Stimulated activated CD8-positive, alpha-beta memory T cell treated with anti-CD3 and anti-CD28 coated beads, Interleukin-15, amount 100 ng/mL, for 24 hours (primary cell): ENCODE data around the gene PDXDC1.
"Not testable (repeated sequence)": the region's sequence is repeated elsewhere in the genome, so short reads cannot be mapped to it uniquely, and the experiment has no call there.

ENCODE experiments used
- DNase-seq: peaks from one replicate; pipeline ENCODE4 v3.0.0-alpha.2; 2020; ENCODE audit warnings: low read depth

PDXDC1 gene

DNA sequence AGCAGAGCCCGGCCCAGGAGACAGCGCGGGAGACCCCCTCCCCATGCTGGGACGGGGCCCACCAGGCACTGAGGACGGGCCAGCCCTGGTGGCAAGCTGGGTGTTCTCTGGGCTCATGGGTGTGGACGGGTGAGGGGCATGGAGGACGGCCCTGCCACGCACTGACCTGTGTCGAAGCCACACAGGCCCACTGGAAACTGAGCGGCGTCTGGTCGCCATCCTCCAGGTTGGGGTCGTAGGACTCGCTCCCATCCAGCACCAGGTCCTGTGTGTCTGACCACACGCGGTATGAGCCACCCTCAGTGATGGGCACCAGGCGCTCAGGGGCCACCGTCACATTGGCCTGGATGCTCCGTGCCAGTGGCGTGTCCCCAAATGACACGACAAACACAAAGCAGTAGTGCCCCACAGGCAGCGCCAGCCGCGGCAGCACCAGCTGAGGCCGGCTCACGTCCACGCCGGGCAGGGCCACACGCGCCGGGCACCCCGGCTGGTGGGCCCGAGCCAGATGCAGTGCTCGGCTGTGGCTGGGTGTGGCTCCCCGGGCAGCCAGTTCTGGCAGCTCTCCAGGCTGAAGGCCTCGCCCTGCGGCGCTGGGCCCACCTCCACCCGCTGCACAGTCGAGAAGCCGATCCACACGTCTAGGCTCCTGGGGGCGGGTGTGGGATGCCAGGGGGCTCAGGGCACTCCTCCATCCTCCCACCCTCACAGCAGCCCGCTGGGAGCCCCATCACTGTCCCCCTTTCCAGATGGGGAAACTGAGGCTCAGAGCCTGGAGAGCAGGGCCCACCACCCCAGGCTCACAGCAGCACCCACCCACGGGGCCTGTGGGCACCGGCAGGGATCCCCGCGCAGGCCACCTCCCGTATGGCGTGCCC, 160.9 kb downstream of the PDXDC1 start:
- not testable (repeated sequence) for DNase-seq

DNA sequence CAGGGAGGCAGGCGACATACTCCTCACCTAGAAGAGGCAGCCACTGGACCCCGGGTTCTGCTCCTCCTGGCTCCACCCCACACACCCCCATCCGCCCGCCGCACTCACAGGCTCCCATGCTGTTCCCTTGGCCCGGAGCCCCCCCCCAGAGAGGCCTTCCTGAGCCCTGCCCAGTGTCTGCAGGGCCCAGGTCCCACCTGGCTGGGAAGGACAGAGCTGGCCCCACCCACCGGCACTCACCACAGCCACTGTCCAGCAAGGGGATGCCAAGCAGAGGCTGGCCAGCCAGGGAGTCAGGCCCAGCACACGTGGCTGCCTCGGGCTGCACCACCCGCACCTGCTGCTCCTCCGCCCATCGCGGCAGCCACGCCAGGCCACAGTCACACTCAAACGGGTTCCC, 162.7 kb downstream of the PDXDC1 start:
- DNase-seq = not testable (repeated sequence)

DNA sequence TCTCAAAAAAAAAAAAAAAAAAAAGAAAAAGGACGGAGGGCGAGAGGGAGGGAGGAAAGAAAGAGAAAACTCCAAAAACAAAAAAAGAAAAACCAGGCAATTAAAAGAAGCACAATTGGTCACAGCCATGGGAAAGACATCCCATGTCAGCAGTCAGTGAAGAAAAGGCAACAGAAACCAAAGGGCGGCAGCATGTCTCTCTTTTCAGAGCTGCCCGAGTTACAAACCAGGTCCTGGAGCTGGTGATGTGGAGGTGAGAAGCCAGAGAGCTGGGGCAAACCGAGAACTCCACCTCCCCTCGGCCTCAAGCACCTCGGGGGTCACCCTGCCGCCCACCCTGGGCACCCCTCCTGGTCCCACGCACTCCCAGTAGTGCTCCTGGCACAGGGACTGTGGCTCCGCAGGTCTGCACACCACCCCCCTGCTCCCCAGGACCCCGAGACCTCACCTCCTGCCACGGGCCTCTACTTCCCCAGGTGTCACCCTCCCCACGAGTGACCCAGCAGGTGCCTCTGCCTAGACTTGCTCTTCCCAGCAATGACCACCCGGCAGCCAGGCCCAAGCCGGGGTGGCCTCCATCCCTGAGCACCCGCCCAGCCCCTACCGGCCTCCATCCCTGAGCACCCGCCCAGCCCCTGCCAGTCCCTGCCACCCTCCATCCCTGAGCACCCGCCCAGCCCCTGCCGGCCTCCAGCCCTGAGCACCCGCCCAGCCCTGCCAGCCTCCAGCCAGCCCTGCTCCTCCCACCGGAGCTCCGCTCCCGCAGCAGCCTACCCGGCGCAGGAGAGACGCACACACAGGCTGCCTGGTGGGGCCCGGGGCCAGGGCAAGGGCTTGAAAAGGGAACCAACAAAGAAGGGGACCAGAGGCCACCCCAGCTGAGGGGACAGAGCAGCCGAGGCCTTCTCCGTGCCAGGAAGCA, 165.9 kb downstream of the PDXDC1 start:
- not testable (repeated sequence) for DNase-seq

DNA sequence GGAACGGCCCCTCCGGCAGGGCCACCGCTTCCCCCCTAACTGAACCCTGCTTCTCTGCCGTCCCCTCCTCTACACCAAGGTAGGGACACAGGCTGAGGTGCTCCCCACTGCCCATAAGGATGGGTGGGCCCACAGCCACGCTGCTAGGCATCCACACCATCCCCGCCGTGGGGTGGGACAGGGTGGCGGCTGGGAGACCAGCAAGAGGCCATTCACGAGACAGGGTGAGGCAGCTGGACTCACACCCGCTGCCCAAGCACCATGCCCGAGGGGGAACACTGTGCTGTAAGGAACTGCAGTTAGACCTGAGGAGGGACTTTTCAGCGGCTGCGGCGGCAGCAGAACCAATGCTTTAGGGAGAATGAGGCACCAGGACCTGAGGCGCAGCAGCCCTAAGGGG, 166.8 kb downstream of the PDXDC1 start:
- no peak for DNase-seq

DNA sequence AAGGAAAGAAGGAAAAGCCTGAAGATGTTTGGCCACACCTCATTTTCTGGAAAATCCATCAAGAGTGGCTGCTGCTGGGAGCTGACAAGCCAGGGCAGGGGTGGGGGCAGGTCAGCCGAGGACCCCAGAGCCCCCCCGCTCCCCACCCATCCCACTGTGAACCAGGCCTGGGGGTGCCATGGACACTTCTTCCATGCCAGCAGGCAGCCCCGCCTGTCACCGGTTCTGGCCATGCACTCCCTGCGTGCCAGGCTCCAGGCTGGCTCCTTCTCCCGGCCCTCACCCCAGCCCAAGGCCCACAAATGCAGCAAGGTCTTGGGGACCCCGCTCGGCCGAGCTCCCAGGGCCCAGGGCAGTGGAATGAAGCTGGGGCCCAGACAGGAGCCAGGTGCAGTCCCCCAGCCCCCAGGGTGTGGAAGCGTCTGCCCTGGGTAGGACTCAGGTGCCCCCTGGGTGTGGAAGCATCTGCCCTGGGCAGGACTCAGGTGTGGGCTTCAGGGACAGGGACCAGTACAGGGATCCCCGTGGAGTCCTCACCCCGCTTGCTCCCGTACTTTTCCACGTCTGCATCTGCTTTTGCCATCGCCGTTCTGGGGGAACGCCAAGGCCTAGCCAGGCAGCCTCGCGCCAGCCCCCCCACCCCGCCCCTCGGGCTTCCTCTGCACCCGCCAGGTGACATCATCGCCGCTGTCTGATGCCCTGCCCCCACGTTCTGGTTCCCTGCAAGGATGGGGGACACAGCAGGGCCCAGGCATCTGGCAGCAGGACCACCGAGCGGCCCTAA, 167.5 kb downstream of the PDXDC1 start:
- DNase-seq = not testable (repeated sequence)

DNA sequence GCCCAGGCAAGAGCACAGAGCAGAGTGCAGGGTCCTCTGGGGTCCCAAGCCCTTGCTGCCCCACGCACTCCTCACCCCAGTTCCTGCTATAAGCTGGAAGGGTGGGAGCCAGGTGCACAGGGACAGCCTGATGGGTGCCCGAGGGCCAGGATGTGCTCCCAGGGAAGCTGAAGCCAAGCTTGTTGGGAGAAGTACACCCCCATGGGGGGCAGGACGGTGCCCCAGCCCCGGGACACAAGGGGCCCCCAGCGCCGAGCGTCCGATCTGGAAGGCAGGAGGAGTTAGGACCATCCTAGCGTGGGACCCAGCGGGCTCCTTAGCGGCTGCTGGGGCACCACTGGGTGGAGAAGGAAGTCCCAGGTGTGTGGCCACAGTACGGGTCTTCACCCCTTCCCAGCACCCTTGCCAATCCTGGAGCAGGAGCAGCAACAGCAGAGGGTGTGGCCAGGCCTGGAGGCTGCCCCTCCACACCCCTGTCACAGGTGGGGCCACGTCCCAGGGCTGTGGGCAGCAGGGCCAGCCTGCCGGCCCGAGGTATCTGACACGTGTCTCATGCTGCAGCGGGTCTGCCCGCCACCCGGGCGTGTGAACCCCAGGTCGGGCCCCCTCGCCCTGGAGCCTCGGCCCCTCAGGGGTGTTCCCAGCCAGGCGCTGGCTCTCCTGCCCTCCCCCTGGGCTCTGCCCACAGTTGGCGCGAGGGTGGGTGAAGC, 168.2 kb downstream of the PDXDC1 start:
- DNase-seq = not testable (repeated sequence)

DNA sequence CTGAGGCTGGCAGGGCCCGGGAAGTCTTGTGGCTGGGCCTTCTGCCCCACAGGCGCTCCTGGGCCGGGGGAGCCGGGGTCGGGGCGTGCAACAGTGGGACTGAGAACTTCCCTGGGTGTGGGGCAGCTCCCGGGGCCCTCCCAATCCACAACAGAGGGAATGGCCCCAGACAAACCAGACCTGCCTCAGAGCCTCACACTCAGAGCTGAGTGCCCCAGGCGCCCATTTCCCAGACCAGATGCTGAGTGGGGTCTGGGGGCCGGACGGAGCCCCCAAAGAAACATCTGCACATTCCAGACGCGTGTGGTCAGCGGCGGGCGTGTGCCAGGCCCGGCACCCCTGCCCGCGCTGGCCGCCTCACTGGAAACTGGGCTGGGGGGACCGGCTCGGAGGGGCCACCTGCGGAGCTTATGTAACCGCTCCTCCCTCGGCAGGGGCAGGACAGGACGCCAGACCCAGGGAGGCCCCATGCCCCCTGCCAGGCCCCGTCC, 168.8 kb downstream of the PDXDC1 start:
- not testable (repeated sequence) for DNase-seq

DNA sequence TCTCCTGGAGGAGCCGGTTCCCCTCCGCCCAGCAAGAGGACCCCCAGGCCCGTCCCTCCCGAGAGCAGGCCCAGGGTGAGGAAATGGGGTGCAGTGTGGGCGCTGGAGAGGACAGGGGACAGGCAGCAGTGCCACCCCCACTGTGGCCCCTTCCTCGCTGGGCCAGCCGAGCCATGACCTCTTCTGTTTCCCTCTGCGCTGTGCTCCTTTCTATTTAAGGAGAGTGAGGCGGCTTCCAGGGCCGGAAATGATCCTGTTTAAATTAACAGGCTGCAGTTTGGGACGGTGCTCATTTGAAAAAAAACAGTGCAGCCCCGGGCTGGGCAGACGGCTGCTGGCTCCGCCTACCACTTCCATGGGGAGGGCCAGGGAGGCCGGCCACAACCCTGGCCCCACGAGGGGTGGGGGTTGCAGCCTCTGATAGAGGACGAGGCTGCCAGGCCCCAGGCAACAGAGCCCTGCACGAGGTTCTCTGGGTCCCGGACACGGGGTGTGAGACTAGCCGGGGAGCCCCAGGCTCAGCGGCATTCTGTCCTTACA, 169.3 kb downstream of the PDXDC1 start:
- DNase-seq = not testable (repeated sequence)

DNA sequence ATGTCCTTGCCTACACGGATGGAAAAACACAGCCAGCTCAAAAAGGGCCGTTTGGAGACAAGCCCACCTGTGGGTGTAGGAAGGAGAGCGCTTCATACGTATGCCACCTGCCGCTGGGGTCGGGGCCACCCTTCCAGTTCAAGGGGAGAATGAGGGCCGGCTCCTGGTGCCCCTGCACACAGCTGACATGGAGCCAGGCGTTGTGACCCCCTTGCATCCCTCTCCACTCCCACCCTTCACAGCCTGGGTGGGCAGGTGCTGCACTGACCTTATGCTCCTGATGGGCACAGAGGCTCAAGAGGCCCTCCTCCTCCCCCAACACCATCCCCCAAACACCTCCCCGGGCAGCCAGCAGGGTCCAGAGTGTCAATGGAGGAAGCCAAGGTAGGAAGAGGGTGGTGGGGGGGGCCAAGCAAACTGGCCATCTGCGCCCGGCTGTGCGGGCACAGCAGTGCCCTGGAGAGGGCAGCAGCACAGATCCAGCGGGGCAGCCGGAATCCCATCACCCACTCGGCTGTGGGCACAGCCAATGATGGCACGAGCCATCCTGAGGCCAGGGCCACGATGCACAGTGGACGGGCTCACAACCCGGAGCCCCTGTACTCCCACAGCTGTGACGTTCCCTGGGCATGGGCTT, 170.1 kb downstream of the PDXDC1 start:
- DNase-seq = not testable (repeated sequence)

DNA sequence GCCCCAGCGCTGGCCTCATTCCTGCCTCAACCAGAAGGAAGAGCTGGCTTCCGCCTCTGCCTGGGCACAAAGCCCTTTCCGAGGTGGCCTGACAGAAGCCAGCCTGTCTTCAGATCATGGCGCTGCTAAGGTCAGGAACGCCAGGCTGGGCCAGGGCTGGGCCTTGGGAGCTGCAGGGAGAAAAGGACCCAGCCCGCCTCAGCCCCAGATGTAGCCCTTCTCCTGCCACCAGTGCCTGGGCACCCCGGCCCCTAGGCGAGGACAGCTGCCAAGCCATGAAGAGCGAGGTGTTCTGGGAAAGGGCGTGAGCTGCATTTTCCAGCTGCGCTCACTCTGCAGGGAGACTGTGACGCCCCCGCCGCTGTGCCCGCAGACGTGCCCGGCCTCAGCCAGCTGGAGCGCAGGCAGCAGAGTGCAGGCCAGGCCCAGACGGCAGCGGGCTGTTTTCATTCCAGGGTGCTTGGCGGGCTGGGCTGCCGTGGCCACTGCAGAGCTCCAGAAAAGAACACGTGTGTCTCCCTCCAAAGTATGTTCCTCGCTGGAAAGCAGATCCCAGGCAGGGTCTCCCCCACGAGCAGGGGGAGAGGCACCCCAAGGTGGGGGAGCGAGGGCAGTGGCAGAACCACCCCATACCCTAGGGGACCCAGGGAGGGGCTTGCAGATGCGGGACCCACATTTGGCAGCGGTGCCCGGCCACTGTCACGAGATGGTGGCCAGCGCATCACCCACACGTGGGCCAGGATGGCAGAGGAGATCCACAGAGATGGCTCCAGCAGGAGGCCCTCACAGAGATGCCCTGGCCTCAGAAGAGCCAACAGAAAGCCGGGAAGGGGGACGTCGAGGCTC, 170.8 kb downstream of the PDXDC1 start:
- not testable (repeated sequence) for DNase-seq

DNA sequence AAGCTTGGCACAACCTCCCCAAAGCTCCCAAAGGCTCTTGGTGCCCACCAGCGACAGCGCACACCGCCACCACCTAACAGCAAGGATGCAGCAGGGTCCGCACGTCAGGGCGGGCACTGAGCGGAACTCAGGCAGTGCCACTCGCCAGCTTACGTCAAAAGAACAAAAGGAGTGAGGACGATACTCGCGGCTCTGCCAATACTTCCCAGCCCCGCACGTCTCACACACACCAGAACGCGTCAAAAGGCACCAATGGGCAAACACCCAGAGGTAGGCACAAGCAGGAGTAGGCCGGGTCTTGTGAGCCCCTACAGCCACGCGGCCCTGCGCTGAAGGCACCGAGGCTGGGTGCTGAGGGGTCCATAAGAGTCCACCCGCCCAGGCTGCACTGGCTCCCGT, 171.4 kb downstream of the PDXDC1 start:
- DNase-seq = not testable (repeated sequence)

DNA sequence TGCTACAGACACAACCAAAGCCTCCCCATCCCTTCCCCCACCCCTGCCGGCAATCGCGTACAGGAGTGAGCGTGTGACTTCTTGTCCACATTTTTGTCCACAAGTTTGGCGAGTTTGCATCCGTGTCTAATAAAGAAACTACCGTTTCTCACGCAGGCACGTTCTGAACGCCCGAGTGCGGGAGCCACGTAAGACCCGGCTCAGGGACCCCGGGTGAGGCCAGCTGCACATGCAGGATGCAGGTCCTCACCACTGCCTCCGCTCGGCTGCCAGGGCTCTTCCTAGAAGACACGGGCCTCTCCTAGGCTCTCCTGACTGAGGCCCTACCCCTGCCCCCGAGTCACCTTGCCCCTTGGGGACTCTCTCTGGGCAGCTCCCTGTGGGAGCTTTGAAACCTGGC, 174.0 kb downstream of the PDXDC1 start:
- not testable (repeated sequence) for DNase-seq

DNA sequence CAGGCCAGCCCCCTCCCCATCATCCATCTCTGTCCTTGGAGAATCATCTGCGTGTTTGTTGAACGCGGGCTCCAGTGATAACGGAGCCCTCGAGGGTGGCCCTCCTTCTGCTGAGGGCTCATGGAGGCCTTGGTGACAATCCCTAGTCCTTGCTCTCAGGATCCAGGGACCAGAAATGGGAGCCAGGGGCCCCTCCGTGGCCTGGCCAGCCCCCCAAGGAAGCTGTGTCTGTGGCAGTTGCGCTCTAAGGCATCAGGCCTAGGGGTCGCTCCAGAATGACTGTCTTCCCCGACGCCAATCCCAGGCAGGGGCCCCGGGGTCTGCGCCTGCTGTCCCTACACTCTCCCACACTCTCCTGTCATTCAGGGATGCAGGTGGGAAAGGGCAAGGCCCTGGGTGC, 174.4 kb downstream of the PDXDC1 start:
- DNase-seq = not testable (repeated sequence)

DNA sequence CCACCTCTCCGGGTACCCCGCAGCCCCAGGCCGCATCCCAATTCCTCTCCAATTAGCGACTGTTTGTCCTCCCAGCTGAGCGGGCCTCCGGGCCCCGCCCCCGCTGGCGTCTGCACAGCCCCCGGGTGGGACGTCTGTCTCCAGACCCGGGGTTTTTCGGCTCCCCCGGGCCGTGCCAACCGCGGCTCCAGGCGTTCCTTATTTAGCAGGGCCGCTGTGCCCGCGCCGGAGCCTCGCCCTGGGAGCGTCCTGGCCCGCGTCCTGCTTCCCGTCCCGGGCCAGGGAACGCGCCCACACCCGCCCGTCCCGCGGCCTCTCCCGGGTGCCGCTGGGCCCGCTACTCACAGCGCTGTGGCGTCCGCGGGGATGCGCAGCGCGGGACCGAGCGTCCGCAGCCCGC, 179.2 kb downstream of the PDXDC1 start:
- DNase-seq = not testable (repeated sequence)

DNA sequence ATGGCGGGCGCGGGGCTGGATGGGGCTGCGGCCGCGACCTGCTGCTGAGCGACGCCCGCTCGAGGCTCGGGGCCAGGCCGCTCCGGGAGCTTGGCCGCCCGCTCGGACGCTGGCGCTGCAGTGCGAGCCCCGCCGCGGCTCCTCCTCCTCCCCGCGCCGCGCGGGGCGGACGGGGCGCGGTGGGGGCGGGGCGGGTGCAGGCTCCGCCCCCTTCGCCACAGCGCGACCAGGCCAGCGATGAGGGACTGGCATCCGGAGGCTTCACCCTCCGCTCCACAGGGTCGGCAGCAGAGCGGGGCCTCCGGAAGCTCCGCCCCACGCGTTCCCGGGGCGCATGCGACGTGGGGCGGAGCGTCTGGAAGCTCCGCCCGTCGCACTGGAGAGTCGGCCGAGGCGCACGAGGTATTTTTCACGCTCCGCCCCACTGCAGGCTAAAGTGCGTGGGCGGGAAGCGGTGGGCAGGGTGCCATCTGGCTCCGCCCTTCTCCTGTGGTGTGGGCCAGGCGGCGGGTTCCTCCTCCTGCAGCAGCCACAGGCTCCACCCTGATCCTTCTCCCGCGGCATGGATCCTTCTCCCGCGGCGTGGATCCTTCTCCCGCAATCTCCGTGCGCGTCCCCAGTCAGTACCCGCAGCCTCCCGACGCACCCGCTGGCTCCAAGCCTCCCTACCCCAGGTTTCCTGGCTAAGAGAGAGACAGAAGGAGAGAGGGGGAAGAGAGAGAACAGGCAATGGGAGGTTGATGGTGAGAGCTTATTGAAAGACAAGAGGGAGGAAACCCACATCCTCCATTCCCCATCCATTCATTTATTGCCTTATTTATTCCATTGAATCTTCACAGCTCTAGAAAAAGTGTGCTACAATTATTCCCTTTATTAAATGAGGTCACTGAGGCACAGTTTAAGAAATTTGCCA, 180.1 kb downstream of the PDXDC1 start:
- DNase-seq = peak; percentile 67

DNA sequence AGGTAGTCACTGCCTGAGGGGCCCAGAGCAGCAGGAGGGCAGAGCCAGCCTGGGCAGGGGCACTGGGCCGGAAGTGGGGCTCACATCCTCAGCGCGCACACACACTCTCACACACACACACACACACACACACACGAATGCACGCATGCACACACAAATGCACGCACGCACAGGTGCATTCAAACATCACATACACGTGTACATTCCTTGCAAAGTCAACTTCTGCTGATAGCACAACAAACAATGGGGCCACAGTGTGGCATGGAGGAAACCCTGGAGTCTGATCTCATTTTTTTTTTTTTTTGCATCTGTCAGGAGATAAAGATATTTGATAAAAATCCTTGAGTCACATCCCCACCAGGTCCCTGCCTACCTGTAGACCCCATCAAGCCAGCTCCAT, 182.8 kb downstream of the PDXDC1 start:
- not testable (repeated sequence) for DNase-seq

DNA sequence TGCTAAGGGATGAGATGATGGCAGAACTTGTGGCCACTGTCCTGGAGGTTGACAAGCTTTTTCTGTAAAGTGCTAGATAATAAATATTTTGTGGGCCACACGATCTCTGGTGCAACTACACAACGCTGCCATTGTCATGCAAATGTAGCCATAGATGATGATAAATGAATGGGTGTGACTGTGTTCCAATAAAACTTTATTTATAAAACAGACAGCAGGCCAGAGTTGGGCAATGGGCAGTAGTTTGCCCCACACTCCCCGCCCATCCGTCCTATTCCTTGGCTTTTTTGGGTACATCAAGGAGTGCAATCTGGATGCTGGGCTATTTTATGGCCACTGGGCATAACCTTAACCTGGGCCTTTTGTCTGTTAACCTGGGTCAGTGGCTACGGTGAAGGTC, 184.8 kb downstream of the PDXDC1 start:
- not testable (repeated sequence) for DNase-seq

DNA sequence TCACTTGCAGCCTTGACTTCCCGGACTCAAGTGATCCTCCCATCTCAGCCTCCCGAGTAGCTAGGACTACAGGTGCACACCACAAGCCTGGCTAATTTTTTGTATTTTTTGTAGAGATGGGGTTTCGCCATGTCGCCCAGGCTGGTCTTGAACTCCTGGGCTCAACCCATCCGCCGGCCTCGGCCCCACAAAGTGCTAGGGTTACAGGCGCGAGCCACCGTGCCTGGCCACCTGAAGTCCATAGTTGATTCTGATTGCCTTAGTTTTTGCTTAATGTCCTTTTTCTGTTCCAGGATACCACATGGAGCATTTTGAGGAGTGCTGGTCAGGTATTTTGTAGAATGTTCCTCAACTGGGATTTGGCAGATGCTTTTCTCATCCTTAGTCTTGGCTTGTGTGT, 185.7 kb downstream of the PDXDC1 start:
- not testable (repeated sequence) for DNase-seq
